GM12878 (cell line): ENCODE measurements around the gene ZNF311. TPM values are rescaled to one million over a fixed set of nuclear protein-coding genes. Genes with fewer than 3 reads are reported as not detected.
A peak's percentile ranks its signal among the peaks of the same experiment; 100 is the strongest.

Source experiments
- ATAC-seq: fragments of 200-7000 bp; cut with Tn5 transposase; 3 replicates; pipeline ENCODE4 v1.9.1; 2020; ENCODE audit warnings: mild to moderate bottlenecking, moderate library complexity
- BruUV-seq: library from RNA; stranded (reverse); fragments of 400-500 nt; replicated peaks from 2 replicates; lab custom pipeline; 2021; lab: Mats Ljungman, UMichigan
- CTCF ChIA-PET: fragments of 300-600 bp; sonication (Branson Sonifier 250); formaldehyde crosslinking; extraction: SDS; loops from one replicate; lab custom pipeline; 2021; ENCODE audit warnings: inconsistent platforms; lab: Yijun Ruan, JAX
- POLR2A ChIA-PET: fragments of 350-600 bp; formaldehyde crosslinking; extraction: SDS; loops from one replicate; lab custom pipeline; 2021; ENCODE audit warnings: inconsistent platforms; lab: Charles Lee
- RAD21 ChIA-PET: fragments of 300-600 bp; sonication (Branson Sonifier 250); formaldehyde crosslinking; loops from one replicate; lab custom pipeline; 2023; ENCODE audit warnings: antibody characterized with exemption; ENCODE audit not compliant: unreplicated experiment; lab: Charles Lee
- SMC1A ChIA-PET: fragments of 300-600 bp; sonication (Branson Sonifier 250); formaldehyde crosslinking; loops from one replicate; lab custom pipeline; 2023; ENCODE audit not compliant: unreplicated experiment, uncharacterized antibody; lab: Charles Lee
- DNase-seq: peaks from one replicate; pipeline ENCODE4 v3.0.0-alpha.2; 2011; ENCODE audit warnings: low read depth, low spot score
- FAIRE-seq: peaks from 3 replicates; lab custom pipeline; 2011; peaks lifted over from hg19 to GRCh38; lab: Jason Lieb, UNC
- H2AFZ ChIP-seq: 2 replicates; pipeline ENCODE4 v1.6.0; 2011; ENCODE audit warnings: low read depth, low read length, control low read depth; ENCODE audit not compliant: control insufficient read depth
- H3K27ac ChIP-seq: 2 replicates; pipeline ENCODE4 v1.5.1; 2011; ENCODE audit warnings: control low read depth; ENCODE audit not compliant: control insufficient read depth, insufficient read depth
- H3K27me3 ChIP-seq, 2 experiments: replicated peaks in 1 of 2; 2 replicates each; pipeline versions ENCODE4 v1.6.0 to v1.6.1; 2011; ENCODE audit warnings: low read length in 1 of 2; ENCODE audit not compliant: control insufficient read depth in 2 of 2, insufficient read depth in 2 of 2
- H3K36me3 ChIP-seq, 2 experiments: 2 replicates each; pipeline ENCODE4 v1.5.1; 2011; ENCODE audit warnings: low read length in 1 of 2; ENCODE audit not compliant: control insufficient read depth in 2 of 2, insufficient read depth in 2 of 2
- H3K4me1 ChIP-seq: 2 replicates; pipeline ENCODE4 v1.6.1; 2011; ENCODE audit warnings: mild to moderate bottlenecking, low read length, moderate library complexity, mixed read lengths; ENCODE audit not compliant: control insufficient read depth, insufficient read depth
- H3K4me2 ChIP-seq: 2 replicates; pipeline ENCODE4 v1.6.0; 2011; ENCODE audit warnings: control low read depth; ENCODE audit not compliant: control insufficient read depth, insufficient read depth
- H3K4me3 ChIP-seq: fragments of 200-600 bp; sonication (generic); 2 replicates; pipeline ENCODE4 v1.5.1; 2016
- H3K79me2 ChIP-seq: 2 replicates; pipeline ENCODE4 v1.6.0; 2011; ENCODE audit warnings: low read length; ENCODE audit not compliant: control insufficient read depth, insufficient read depth
- H3K9ac ChIP-seq: 2 replicates; pipeline ENCODE4 v1.8.0; 2011; ENCODE audit warnings: low read length, control low read depth, mixed read lengths; ENCODE audit not compliant: control insufficient read depth, insufficient read depth
- H3K9me3 ChIP-seq: replicated peaks from 3 replicates; pipeline ENCODE4 v1.5.1; 2011; ENCODE audit warnings: mild to moderate bottlenecking, low read length; ENCODE audit not compliant: control insufficient read depth, insufficient read depth
- H4K20me1 ChIP-seq: 2 replicates; pipeline ENCODE4 v1.6.0; 2011; ENCODE audit not compliant: control insufficient read depth, insufficient read depth
- BCL11A ChIP-seq: IDR thresholded peaks from 2 replicates; pipeline ENCODE4 v1.6.1; 2011; ENCODE audit warnings: low read depth, low read length
- BRCA1 ChIP-seq: IDR thresholded peaks from 2 replicates; pipeline ENCODE4 v1.6.1; 2011; ENCODE audit warnings: low read depth, low read length, improper control_type of control experiment
- CHD4 ChIP-seq: fragments of 200-600 bp; sonication (generic); IDR thresholded peaks from 2 replicates; pipeline ENCODE4 v1.6.1; 2016; ENCODE audit warnings: mild to moderate bottlenecking
- NR2C2 ChIP-seq: IDR thresholded peaks from 2 replicates; pipeline ENCODE4 v1.6.1; 2011; ENCODE audit warnings: borderline replicate concordance, low read depth; ENCODE audit not compliant: control insufficient read depth, insufficient read length
- PAX5 ChIP-seq: IDR thresholded peaks from 2 replicates; pipeline ENCODE4 v1.6.1; 2011; ENCODE audit warnings: low read depth, low read length, borderline replicate concordance
- POU2F2 ChIP-seq: IDR thresholded peaks from 3 replicates; pipeline ENCODE4 v1.6.1; 2011; ENCODE audit warnings: low read depth, mild to moderate bottlenecking, low read length, borderline replicate concordance
- YY1 ChIP-seq: IDR thresholded peaks from 2 replicates; pipeline ENCODE4 v1.6.1; 2011; ENCODE audit warnings: low read depth, mild to moderate bottlenecking, low read length
- ZNF217 ChIP-seq: fragments of 450-650 bp; IDR thresholded peaks from 2 replicates; pipeline ENCODE4 v1.6.1; 2017; ENCODE audit warnings: antibody characterized with exemption, mild to moderate bottlenecking
- ZNF24 ChIP-seq: fragments of 450-650 bp; IDR thresholded peaks from 2 replicates; pipeline ENCODE4 v1.6.1; 2017; ENCODE audit warnings: antibody characterized with exemption, mild to moderate bottlenecking
- WGBS: methylation state at CpG from one replicate; pipeline ENCODE4 v1.1.6; 2016; ENCODE audit warnings: low lambda C conversion rate; ENCODE audit not compliant: insufficient replicate concordance, insufficient coverage; ENCODE audit errors: missing lambda C conversion rate; 5-methylcytosine and 5-hydroxymethylcytosine counted together
- in situ Hi-C: fragments of 300-500 bp; cut with MboI; formaldehyde crosslinking; loops from 9 replicates; pipeline ENCODE4 v1.14.3; 2018; ENCODE audit warnings: mixed read lengths
- intact Hi-C: fragments of 100-400 bp; cut with micrococcal nuclease; formaldehyde crosslinking; loops from one replicate; pipeline ENCODE4 v1.14.2; 2022; ENCODE audit not compliant: unreplicated experiment
- polyA plus RNA-seq, 11 experiments: library from polyadenylated mRNA; depleted of rRNA in 4 of 11; unstranded in 6 of 11; stranded (reverse) in 5 of 11; fragments of >200 nt; fragmentation: Nextera tagmentation in 4 of 11; fragmentation: Illumina TruSeq in 1 of 11; extraction: Ambion mirVana in 4 of 11; extraction: Trizol in 1 of 11; gene quantifications; 1 replicate in 1 of 11; 2 replicates in 10 of 11; pipeline versions ENCODE4 v1.2.1 to v1.2.3, GENCODE V29; 2011 to 2016; ENCODE audit warnings: inconsistent platforms in 2 of 11, missing spikeins in 2 of 11, low read depth in 1 of 11
- total RNA-seq, 4 experiments: library from RNA; depleted of rRNA in 3 of 4; stranded (reverse); fragments of >200 nt in 3 of 4; fragmentation: Illumina TruSeq in 1 of 4; extraction: Trizol in 1 of 4; gene quantifications; 2 replicates each; pipeline versions ENCODE4 v1.2.1 to v1.2.3, GENCODE V29; 2013 to 2021
- TF ChIP-seq, protein P1 (sequence below): fragments of 450-650 bp; IDR thresholded peaks from 2 replicates; pipeline ENCODE4 v1.6.1; 2018; ENCODE audit warnings: borderline replicate concordance, mild to moderate bottlenecking; ENCODE audit not compliant: partially characterized antibody
- TF ChIP-seq, protein P2 (sequence below): IDR thresholded peaks from 2 replicates; pipeline ENCODE4 v1.6.1; 2012; ENCODE audit warnings: low read depth, low read length, improper control_type of control experiment
- TF ChIP-seq, protein P3 (sequence below): IDR thresholded peaks from 2 replicates; pipeline ENCODE4 v1.6.1; 2011; ENCODE audit warnings: borderline replicate concordance, low read depth, mild to moderate bottlenecking, moderate library complexity, low read length; ENCODE audit not compliant: insufficient read depth, poor library complexity, severe bottlenecking
- TF ChIP-seq, protein P4 (sequence below): IDR thresholded peaks from 2 replicates; pipeline ENCODE4 v1.6.1; 2012; ENCODE audit warnings: improper control_type of control experiment, low read depth, low read length; ENCODE audit not compliant: insufficient replicate concordance

The ZNF311 gene
- total and polyA plus RNA-seq, 10 of the 15 experiments (the other 5 are each of a cell fraction or from before 2014, with no cell fraction given), result 0.07 TPM; not detected in 9

DNA sequence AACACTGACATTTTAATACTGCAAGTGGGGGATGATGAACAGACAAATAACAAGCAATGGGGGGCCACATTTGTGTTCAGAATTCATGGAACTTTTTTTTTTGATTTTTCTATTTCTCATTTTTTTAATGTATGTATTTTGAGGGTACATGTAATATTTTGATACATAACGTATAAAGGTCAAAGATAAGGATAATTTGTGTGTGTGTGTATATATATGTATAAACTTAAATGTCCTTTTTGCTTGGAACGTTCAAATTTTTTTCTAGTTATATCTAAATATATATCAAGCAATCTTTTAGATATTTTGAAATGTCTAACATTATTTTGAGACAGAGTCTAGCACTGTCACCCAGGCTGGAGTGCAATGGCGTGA is 12.3 kb upstream of the ZNF311 start:
- Histone ChIP-seq H3K36me3 (no peaks in the 10 kb centered on the region), H3K79me2 (no peaks in the 10 kb centered on the region), H2AFZ (no peak overlapping the region), H4K20me1 (no peaks in the 10 kb centered on the region), H3K4me2 (peak overlapping the region; percentile 77), H3K9ac (no peak overlapping the region), H3K27ac (no peak overlapping the region), H3K9me3 (no peaks in the 10 kb centered on the region; the same call in 2 of the 3 replicates), H3K4me1 (no peaks in the 10 kb centered on the region), H3K4me3 (no peak overlapping the region), H3K27me3 (no peaks in the 10 kb centered on the region; a peak in 2 of 4 replicates)
- FAIRE-seq (no peak), DNase-seq (no peak), ATAC-seq (no peak)
- SMC1A ChIA-PET, result no interaction called here
- RAD21 ChIA-PET, result no interaction called here
- POLR2A ChIA-PET, result no interaction called here
- BruUV-seq, result no TSS peak
- no peak for TF ChIP-seq ZNF217
- TF ChIP-seq CHD4, result no peak
- TF ChIP-seq, protein P1, sequence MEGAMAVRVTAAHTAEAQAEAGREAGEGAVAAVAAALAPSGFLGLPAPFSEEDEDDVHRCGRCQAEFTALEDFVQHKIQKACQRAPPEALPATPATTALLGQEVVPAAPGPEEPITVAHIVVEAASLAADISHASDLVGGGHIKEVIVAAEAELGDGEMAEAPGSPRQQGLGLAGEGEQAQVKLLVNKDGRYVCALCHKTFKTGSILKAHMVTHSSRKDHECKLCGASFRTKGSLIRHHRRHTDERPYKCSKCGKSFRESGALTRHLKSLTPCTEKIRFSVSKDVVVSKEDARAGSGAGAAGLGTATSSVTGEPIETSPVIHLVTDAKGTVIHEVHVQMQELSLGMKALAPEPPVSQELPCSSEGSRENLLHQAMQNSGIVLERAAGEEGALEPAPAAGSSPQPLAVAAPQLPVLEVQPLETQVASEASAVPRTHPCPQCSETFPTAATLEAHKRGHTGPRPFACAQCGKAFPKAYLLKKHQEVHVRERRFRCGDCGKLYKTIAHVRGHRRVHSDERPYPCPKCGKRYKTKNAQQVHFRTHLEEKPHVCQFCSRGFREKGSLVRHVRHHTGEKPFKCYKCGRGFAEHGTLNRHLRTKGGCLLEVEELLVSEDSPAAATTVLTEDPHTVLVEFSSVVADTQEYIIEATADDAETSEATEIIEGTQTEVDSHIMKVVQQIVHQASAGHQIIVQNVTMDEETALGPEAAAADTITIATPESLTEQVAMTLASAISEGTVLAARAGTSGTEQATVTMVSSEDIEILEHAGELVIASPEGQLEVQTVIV, result no peak
- TF ChIP-seq PAX5, result no peak
- TF ChIP-seq YY1, result no peak
- TF ChIP-seq, protein P2, sequence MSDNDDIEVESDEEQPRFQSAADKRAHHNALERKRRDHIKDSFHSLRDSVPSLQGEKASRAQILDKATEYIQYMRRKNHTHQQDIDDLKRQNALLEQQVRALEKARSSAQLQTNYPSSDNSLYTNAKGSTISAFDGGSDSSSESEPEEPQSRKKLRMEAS, result no peak
- TF ChIP-seq, protein P3, sequence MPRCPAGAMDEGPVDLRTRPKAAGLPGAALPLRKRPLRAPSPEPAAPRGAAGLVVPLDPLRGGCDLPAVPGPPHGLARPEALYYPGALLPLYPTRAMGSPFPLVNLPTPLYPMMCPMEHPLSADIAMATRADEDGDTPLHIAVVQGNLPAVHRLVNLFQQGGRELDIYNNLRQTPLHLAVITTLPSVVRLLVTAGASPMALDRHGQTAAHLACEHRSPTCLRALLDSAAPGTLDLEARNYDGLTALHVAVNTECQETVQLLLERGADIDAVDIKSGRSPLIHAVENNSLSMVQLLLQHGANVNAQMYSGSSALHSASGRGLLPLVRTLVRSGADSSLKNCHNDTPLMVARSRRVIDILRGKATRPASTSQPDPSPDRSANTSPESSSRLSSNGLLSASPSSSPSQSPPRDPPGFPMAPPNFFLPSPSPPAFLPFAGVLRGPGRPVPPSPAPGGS, result no peak
- TF ChIP-seq, protein P4, sequence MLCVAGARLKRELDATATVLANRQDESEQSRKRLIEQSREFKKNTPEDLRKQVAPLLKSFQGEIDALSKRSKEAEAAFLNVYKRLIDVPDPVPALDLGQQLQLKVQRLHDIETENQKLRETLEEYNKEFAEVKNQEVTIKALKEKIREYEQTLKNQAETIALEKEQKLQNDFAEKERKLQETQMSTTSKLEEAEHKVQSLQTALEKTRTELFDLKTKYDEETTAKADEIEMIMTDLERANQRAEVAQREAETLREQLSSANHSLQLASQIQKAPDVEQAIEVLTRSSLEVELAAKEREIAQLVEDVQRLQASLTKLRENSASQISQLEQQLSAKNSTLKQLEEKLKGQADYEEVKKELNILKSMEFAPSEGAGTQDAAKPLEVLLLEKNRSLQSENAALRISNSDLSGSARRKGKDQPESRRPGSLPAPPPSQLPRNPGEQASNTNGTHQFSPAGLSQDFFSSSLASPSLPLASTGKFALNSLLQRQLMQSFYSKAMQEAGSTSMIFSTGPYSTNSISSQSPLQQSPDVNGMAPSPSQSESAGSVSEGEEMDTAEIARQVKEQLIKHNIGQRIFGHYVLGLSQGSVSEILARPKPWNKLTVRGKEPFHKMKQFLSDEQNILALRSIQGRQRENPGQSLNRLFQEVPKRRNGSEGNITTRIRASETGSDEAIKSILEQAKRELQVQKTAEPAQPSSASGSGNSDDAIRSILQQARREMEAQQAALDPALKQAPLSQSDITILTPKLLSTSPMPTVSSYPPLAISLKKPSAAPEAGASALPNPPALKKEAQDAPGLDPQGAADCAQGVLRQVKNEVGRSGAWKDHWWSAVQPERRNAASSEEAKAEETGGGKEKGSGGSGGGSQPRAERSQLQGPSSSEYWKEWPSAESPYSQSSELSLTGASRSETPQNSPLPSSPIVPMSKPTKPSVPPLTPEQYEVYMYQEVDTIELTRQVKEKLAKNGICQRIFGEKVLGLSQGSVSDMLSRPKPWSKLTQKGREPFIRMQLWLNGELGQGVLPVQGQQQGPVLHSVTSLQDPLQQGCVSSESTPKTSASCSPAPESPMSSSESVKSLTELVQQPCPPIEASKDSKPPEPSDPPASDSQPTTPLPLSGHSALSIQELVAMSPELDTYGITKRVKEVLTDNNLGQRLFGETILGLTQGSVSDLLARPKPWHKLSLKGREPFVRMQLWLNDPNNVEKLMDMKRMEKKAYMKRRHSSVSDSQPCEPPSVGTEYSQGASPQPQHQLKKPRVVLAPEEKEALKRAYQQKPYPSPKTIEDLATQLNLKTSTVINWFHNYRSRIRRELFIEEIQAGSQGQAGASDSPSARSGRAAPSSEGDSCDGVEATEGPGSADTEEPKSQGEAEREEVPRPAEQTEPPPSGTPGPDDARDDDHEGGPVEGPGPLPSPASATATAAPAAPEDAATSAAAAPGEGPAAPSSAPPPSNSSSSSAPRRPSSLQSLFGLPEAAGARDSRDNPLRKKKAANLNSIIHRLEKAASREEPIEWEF, result no peak
- TF ChIP-seq NR2C2, result no peak
- no peak for TF ChIP-seq ZNF24
- no peak for TF ChIP-seq BRCA1
- TF ChIP-seq BCL11A, result no peak
- no peak for TF ChIP-seq POU2F2
- CTCF ChIA-PET, result interaction anchor here (4.4 kb wide), 1 partner anchor 180 kb away, joined by 31 read pairs; no protein-coding TSS in a partner anchor
- intact Hi-C loops, result loop anchor here (1.0 to 5.0 kb wide), 6 partner anchors 35 to 570 kb away; partner anchors contain the start of gene OR2H2
- WGBS, result 33% methylated on average over 3 of the region's 3 CpGs
- in situ Hi-C loops, result loop anchor here (5.0 kb wide), 2 partner anchors 180 to 330 kb away; no protein-coding TSS in a partner anchor
